CD14-positive monocyte (primary cell): Measurements from ENCODE around the gene ALKAL2. TPM values are rescaled to one million over a fixed set of nuclear protein-coding genes. Genes with fewer than 3 reads are reported as not detected.

Experiments
- DNase-seq, 3 donors: peaks; one replicate each; pipeline ENCODE4 v3.0.0-alpha.2; 2011 to 2022
- H2AFZ ChIP-seq: 2 replicates; pipeline ENCODE4 v1.6.0; 2012; ENCODE audit warnings: mild to moderate bottlenecking, low read depth, low read length, inconsistent platforms; ENCODE audit not compliant: insufficient read depth, poor library complexity, severe bottlenecking
- H3K27ac ChIP-seq, 2 donors: 1 replicate in 1 of 2; 2 replicates in 1 of 2; pipeline ENCODE4 v1.5.1; 2012 to 2013; ENCODE audit warnings: low read length in 2 of 2, control low read depth in 1 of 2, inconsistent platforms in 1 of 2, low read depth in 1 of 2, mild to moderate bottlenecking in 1 of 2
- H3K27me3 ChIP-seq, 2 donors: one replicate each; pipeline versions ENCODE4 v1.6.0 to v1.6.1; 2011 to 2013; ENCODE audit warnings: low read length in 2 of 2; ENCODE audit not compliant: control insufficient read depth in 2 of 2, insufficient read depth in 2 of 2
- H3K36me3 ChIP-seq, 2 donors: replicated peaks in 1 of 2; 1 replicate in 1 of 2; 2 replicates in 1 of 2; pipeline versions ENCODE4 v1.5.1 to v1.6.1; 2012 to 2013; ENCODE audit warnings: low read length in 2 of 2, control low read depth in 1 of 2, inconsistent platforms in 1 of 2, mild to moderate bottlenecking in 1 of 2; ENCODE audit not compliant: insufficient read depth in 2 of 2, control insufficient read depth in 1 of 2
- H3K4me1 ChIP-seq, 2 donors: 1 replicate in 1 of 2; 2 replicates in 1 of 2; pipeline versions ENCODE4 v1.5.1 to v1.6.1; 2012 to 2013; ENCODE audit warnings: low read length in 2 of 2, control low read depth in 1 of 2, inconsistent platforms in 1 of 2, mild to moderate bottlenecking in 1 of 2, moderate library complexity in 1 of 2; ENCODE audit not compliant: insufficient read depth in 2 of 2, control insufficient read depth in 1 of 2
- H3K4me2 ChIP-seq: replicated peaks from 2 replicates; pipeline ENCODE3; 2012; ENCODE audit warnings: low read length, moderate library complexity, mild to moderate bottlenecking; ENCODE audit not compliant: poor library complexity, severe bottlenecking; ENCODE audit errors: extremely low read depth
- H3K4me3 ChIP-seq, 3 experiments: fragments of 200-600 bp in 1 of 3; sonication (generic) in 1 of 3; replicated peaks in 1 of 3; 1 replicate in 2 of 3; 2 replicates in 1 of 3; pipeline ENCODE4 v1.5.1; 2011 to 2013; ENCODE audit warnings: low read length in 3 of 3, mild to moderate bottlenecking in 3 of 3, control low read depth in 2 of 3, low read depth in 2 of 3, inconsistent platforms in 1 of 3, moderate library complexity in 1 of 3
- H3K79me2 ChIP-seq: 2 replicates; pipeline ENCODE4 v1.6.0; 2012; ENCODE audit warnings: mild to moderate bottlenecking, control low read depth, inconsistent platforms, low read length, moderate library complexity; ENCODE audit not compliant: insufficient read depth
- H3K9ac ChIP-seq: 2 replicates; pipeline ENCODE4 v1.6.0; 2017; ENCODE audit warnings: low read length, mild to moderate bottlenecking; ENCODE audit not compliant: insufficient read depth, poor library complexity, severe bottlenecking
- H3K9me3 ChIP-seq, 2 donors: replicated peaks in 1 of 2; 1 replicate in 1 of 2; 2 replicates in 1 of 2; pipeline versions ENCODE4 v1.5.1 to v1.6.1; 2012 to 2013; ENCODE audit warnings: low read length in 2 of 2, control low read depth in 1 of 2; ENCODE audit not compliant: control insufficient read depth in 1 of 2, insufficient read depth in 1 of 2
- H4K20me1 ChIP-seq: 2 replicates; pipeline ENCODE4 v1.6.0; 2012; ENCODE audit warnings: mild to moderate bottlenecking, low read length, control low read depth, moderate library complexity; ENCODE audit not compliant: insufficient read depth
- H3K27ac Mint-ChIP-seq, 7 donors: one replicate each; pipeline ENCODE4 v1.8.0; 2020; ENCODE audit warnings: mild to moderate bottlenecking in 7 of 7, mixed read lengths in 7 of 7, moderate library complexity in 6 of 7, inconsistent platforms in 2 of 7
- H3K27me3 Mint-ChIP-seq, 3 donors: one replicate each; pipeline ENCODE4 v1.8.0; 2021 to 2022; ENCODE audit warnings: low read depth in 3 of 3, mild to moderate bottlenecking in 3 of 3, mixed read lengths in 3 of 3, moderate library complexity in 3 of 3, inconsistent platforms in 1 of 3
- H3K36me3 Mint-ChIP-seq, 2 donors: one replicate each; pipeline ENCODE4 v1.8.0; 2020; ENCODE audit warnings: mixed read lengths in 2 of 2, inconsistent platforms in 1 of 2, mild to moderate bottlenecking in 1 of 2
- H3K4me1 Mint-ChIP-seq: one replicate; pipeline ENCODE4 v1.8.0; 2020; ENCODE audit warnings: mild to moderate bottlenecking, mixed read lengths
- H3K4me3 Mint-ChIP-seq, 2 donors: one replicate each; pipeline ENCODE4 v1.8.0; 2020; ENCODE audit warnings: mild to moderate bottlenecking in 2 of 2, mixed read lengths in 2 of 2, moderate library complexity in 1 of 2
- H3K9me3 Mint-ChIP-seq, 7 donors: one replicate each; pipeline ENCODE4 v1.8.0; 2020 to 2022; ENCODE audit warnings: mixed read lengths in 7 of 7, mild to moderate bottlenecking in 6 of 7, moderate library complexity in 6 of 7, inconsistent platforms in 2 of 7
- WGBS: methylation state at CpG from one replicate; pipeline ENCODE4 v1.1.5; 2013; ENCODE audit warnings: missing lambda C conversion rate; ENCODE audit not compliant: insufficient coverage; 5-methylcytosine and 5-hydroxymethylcytosine counted together
- intact Hi-C, 2 donors: fragments of 100-400 bp; cut with micrococcal nuclease; formaldehyde crosslinking; loops; one replicate each; pipeline versions ENCODE4 v1.15.0 to v1.15.1; 2023
- polyA plus RNA-seq, 3 donors: library from polyadenylated mRNA; depleted of rRNA in 1 of 3; unstranded in 2 of 3; stranded (reverse) in 1 of 3; fragments of 300-500 nt in 2 of 3; fragments of >200 nt in 1 of 3; fragmentation: Illumina TruSeq in 2 of 3; gene quantifications; 1 replicate in 2 of 3; 2 replicates in 1 of 3; pipeline ENCODE4 v1.2.3, GENCODE V29; 2012 to 2021
- TF ChIP-seq, protein P1 (sequence below): fragments of 200-600 bp; IDR thresholded peaks from one replicate; pipeline ENCODE4 v1.8.0; 2022; ENCODE audit warnings: antibody characterized with exemption, mild to moderate bottlenecking

Gene ALKAL2
- polyA plus RNA-seq, 3 donors = not detected

DNA sequence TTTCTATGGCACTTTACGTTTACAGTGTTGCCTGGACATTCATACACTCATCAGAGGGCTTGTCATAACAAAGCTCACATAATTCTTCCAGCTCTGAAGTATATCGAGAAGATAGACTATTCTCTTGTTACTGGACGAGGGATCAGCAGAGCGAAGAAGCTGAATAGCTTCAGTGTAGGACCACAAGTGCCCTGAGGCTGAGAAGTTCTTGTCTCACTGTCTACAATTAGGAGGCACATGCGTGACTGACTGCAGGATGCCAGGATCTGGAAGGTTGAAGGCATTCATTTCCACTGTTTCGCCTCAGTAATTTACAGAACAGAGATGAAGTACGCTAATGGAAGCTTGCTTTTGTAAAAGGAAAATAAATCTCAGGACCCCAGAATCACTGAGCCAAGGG lies 33.6 kb downstream of the ALKAL2 start:
- TF ChIP-seq, protein P1, sequence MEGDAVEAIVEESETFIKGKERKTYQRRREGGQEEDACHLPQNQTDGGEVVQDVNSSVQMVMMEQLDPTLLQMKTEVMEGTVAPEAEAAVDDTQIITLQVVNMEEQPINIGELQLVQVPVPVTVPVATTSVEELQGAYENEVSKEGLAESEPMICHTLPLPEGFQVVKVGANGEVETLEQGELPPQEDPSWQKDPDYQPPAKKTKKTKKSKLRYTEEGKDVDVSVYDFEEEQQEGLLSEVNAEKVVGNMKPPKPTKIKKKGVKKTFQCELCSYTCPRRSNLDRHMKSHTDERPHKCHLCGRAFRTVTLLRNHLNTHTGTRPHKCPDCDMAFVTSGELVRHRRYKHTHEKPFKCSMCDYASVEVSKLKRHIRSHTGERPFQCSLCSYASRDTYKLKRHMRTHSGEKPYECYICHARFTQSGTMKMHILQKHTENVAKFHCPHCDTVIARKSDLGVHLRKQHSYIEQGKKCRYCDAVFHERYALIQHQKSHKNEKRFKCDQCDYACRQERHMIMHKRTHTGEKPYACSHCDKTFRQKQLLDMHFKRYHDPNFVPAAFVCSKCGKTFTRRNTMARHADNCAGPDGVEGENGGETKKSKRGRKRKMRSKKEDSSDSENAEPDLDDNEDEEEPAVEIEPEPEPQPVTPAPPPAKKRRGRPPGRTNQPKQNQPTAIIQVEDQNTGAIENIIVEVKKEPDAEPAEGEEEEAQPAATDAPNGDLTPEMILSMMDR = no peak
- Mint-ChIP-seq H3K4me1 (no peaks in the 10 kb centered on the region), H3K27me3 (peaks cover 0 to 2% (median 2%) of the 10 kb centered on the region in 3 donors), H3K4me3 (no peak overlapping the region), H3K27ac (no peak overlapping the region), H3K36me3 (peaks cover 3 to 9% of the 10 kb centered on the region in 2 donors), H3K9me3 (peaks cover 2 to 23% (median 17%) of the 10 kb centered on the region in 7 donors)
- H3K4me2 ChIP-seq = no peak overlapping the region
- 94% methylated on average over 5 of the region's 7 CpGs for WGBS
- H3K79me2 ChIP-seq = no peaks in the 10 kb centered on the region
- no peaks in the 10 kb centered on the region for H3K27me3 ChIP-seq
- no peak overlapping the region for H2AFZ ChIP-seq
- no peaks in the 10 kb centered on the region for H3K4me1 ChIP-seq
- peaks cover 14 to 15% of the 10 kb centered on the region in 2 donors for H3K9me3 ChIP-seq
- no peak for DNase-seq
- H3K27ac ChIP-seq = no peak overlapping the region
- H3K9ac ChIP-seq = no peak overlapping the region
- intact Hi-C loops = no loop called here
- no peaks in the 10 kb centered on the region for H4K20me1 ChIP-seq
- no peaks in the 10 kb centered on the region for H3K36me3 ChIP-seq
- no peak overlapping the region for H3K4me3 ChIP-seq

GRCh38 chr2:253202-253638 lies 34.7 kb downstream of the ALKAL2 start:
- Histone ChIP-seq H3K79me2 (no peaks in the 10 kb centered on the region), H2AFZ (no peak overlapping the region), H3K9ac (no peak overlapping the region), H3K27ac (no peak overlapping the region), H3K27me3 (no peaks in the 10 kb centered on the region), H3K4me2 (no peak overlapping the region), H3K9me3 (peaks cover 8 to 11% of the 10 kb centered on the region in 2 donors), H3K4me3 (no peak overlapping the region), H3K4me1 (no peaks in the 10 kb centered on the region), H3K36me3 (no peaks in the 10 kb centered on the region), H4K20me1 (no peaks in the 10 kb centered on the region)
- TF ChIP-seq, protein P1 = no peak
- WGBS = 97% methylated on average over 4 of the region's 8 CpGs
- intact Hi-C loops = no loop called here
- no peaks in the 10 kb centered on the region for H3K4me1 Mint-ChIP-seq
- no peak overlapping the region for H3K4me3 Mint-ChIP-seq
- peaks cover 0 to 2% (median 2%) of the 10 kb centered on the region in 3 donors for H3K27me3 Mint-ChIP-seq
- no peak overlapping the region for H3K27ac Mint-ChIP-seq
- no peak for DNase-seq
- H3K9me3 Mint-ChIP-seq = peaks cover 2 to 18% (median 11%) of the 10 kb centered on the region in 7 donors
- H3K36me3 Mint-ChIP-seq = peaks cover 5 to 6% of the 10 kb centered on the region in 2 donors
